Mesendoderm (in vitro differentiated cells): Measurements from ENCODE around the gene KIAA0753.
A peak's percentile ranks its signal among the peaks of the same experiment; 100 is the strongest.

Source experiments
- DNase-seq: peaks from one replicate; pipeline ENCODE4 v3.0.0; 2013
- H2AK5ac ChIP-seq: 2 replicates; pipeline ENCODE4 v1.6.1; 2013; ENCODE audit warnings: low read length, inconsistent platforms
- H2BK120ac ChIP-seq: 2 replicates; pipeline ENCODE4 v1.6.1; 2013; ENCODE audit warnings: low read depth, mild to moderate bottlenecking, low read length, moderate library complexity, mixed read lengths
- H2BK15ac ChIP-seq: replicated peaks from 2 replicates; pipeline ENCODE4 v1.6.1; 2013; ENCODE audit warnings: low read depth, mild to moderate bottlenecking, moderate library complexity
- H2BK5ac ChIP-seq: 2 replicates; pipeline ENCODE4 v1.6.1; 2013; ENCODE audit warnings: low read length, inconsistent platforms
- H3K18ac ChIP-seq: 2 replicates; pipeline ENCODE4 v1.6.1; 2013; ENCODE audit warnings: mild to moderate bottlenecking, low read length, mixed read lengths
- H3K23ac ChIP-seq: one replicate; pipeline ENCODE4 v1.6.1; 2013; ENCODE audit warnings: low read length
- H3K27ac ChIP-seq: 2 replicates; pipeline ENCODE4 v1.5.1; 2013; ENCODE audit warnings: low read depth, mild to moderate bottlenecking, inconsistent platforms, low read length, moderate library complexity
- H3K27me3 ChIP-seq: 2 replicates; pipeline ENCODE4 v1.6.1; 2013; ENCODE audit warnings: low read length, control low read depth, mild to moderate bottlenecking, inconsistent platforms; ENCODE audit not compliant: insufficient read depth, poor library complexity
- H3K36me3 ChIP-seq: 2 replicates; pipeline ENCODE4 v1.6.1; 2013; ENCODE audit warnings: low read length, inconsistent platforms; ENCODE audit not compliant: control insufficient read depth, insufficient read depth
- H3K4ac ChIP-seq: one replicate; pipeline ENCODE4 v1.6.1; 2013; ENCODE audit warnings: low read depth, mild to moderate bottlenecking, low read length, moderate library complexity
- H3K4me1 ChIP-seq: 2 replicates; pipeline ENCODE4 v1.6.1; 2013; ENCODE audit warnings: low read depth, low read length, inconsistent platforms; ENCODE audit not compliant: control insufficient read depth
- H3K4me2 ChIP-seq: 2 replicates; pipeline ENCODE4 v1.6.1; 2013; ENCODE audit warnings: low read length
- H3K4me3 ChIP-seq: 2 replicates; pipeline ENCODE4 v1.5.1; 2013; ENCODE audit warnings: mild to moderate bottlenecking, low read length
- H3K56ac ChIP-seq: one replicate; pipeline ENCODE4 v1.6.1; 2013; ENCODE audit warnings: low read length
- H3K79me1 ChIP-seq: 2 replicates; pipeline ENCODE4 v1.6.1; 2013; ENCODE audit warnings: low read length, inconsistent platforms
- H3K79me2 ChIP-seq: 2 replicates; pipeline ENCODE4 v1.6.1; 2013; ENCODE audit warnings: mild to moderate bottlenecking, low read length; ENCODE audit not compliant: control insufficient read depth, insufficient read depth
- H3K9ac ChIP-seq: 2 replicates; pipeline ENCODE4 v1.6.1; 2013; ENCODE audit warnings: low read length, inconsistent platforms
- H4K5ac ChIP-seq: one replicate; pipeline ENCODE4 v1.6.1; 2013; ENCODE audit warnings: low read length
- H4K8ac ChIP-seq: one replicate; pipeline ENCODE4 v1.6.1; 2013; ENCODE audit warnings: low read depth, mild to moderate bottlenecking, control low read depth, low read length, moderate library complexity
- WGBS: extraction: QIAGEN DNeasy Blood & Tissue Kit; methylation state at CpG from one replicate; pipeline ENCODE4 v1.1.7; 2013; ENCODE audit warnings: low lambda C conversion rate, missing lambda C conversion rate; ENCODE audit not compliant: insufficient coverage; ENCODE audit errors: extremely low coverage; 5-methylcytosine and 5-hydroxymethylcytosine counted together

Gene KIAA0753

GRCh38 chr17:6679241-6679640 is 38.7 kb upstream of the KIAA0753 start:
- Histone ChIP-seq H3K23ac (no peak overlapping the region), H3K27me3 (no peaks in the 10 kb centered on the region), H2BK15ac (no peak overlapping the region), H3K56ac (no peak overlapping the region), H3K4ac (no peak overlapping the region), H2AK5ac (no peak overlapping the region), H3K79me1 (no peaks in the 10 kb centered on the region), H2BK120ac (no peak overlapping the region), H4K5ac (no peak overlapping the region), H3K9ac (no peak overlapping the region), H3K4me2 (no peak overlapping the region), H2BK5ac (no peak overlapping the region), H3K79me2 (no peaks in the 10 kb centered on the region), H4K8ac (no peak overlapping the region), H3K18ac (no peak overlapping the region), H3K36me3 (no peaks in the 10 kb centered on the region), H3K4me3 (no peak overlapping the region), H3K27ac (no peak overlapping the region), H3K4me1 (peaks cover 4% of the 10 kb centered on the region)
- WGBS: no CpG with 5 or more reads among the region's 6 CpGs
- no peak for DNase-seq

- Histone ChIP-seq H2BK15ac (no peak overlapping the region), H3K23ac (no peak overlapping the region), H3K4me3 (no peak overlapping the region), H3K79me2 (no peaks in the 10 kb centered on the region), H3K18ac (no peak overlapping the region), H4K5ac (no peak overlapping the region), H2BK120ac (no peak overlapping the region), H3K4ac (no peak overlapping the region), H3K4me1 (no peaks in the 10 kb centered on the region), H3K4me2 (no peak overlapping the region), H2AK5ac (no peak overlapping the region), H3K9ac (no peak overlapping the region), H3K27me3 (no peaks in the 10 kb centered on the region), H3K79me1 (no peaks in the 10 kb centered on the region), H3K36me3 (no peaks in the 10 kb centered on the region), H3K56ac (no peak overlapping the region), H2BK5ac (no peak overlapping the region), H3K27ac (no peak overlapping the region), H4K8ac (no peak overlapping the region)
- WGBS: no CpG with 5 or more reads among the region's 7 CpGs
- no peak for DNase-seq
These were observed 37.4 kb upstream of the KIAA0753 start for GRCh38 chr17:6677946-6678345.

GRCh38 chr17:6677158-6677831 is 36.8 kb upstream of the KIAA0753 start:
- no peaks in the 10 kb centered on the region for H3K27me3 ChIP-seq
- H3K79me1 ChIP-seq: no peaks in the 10 kb centered on the region
- no peaks in the 10 kb centered on the region for H3K79me2 ChIP-seq
- no peak overlapping the region for H3K4me2 ChIP-seq
- H2AK5ac ChIP-seq: no peak overlapping the region
- H3K4me3 ChIP-seq: no peak overlapping the region
- H3K9ac ChIP-seq: no peak overlapping the region
- H3K23ac ChIP-seq: no peak overlapping the region
- H3K18ac ChIP-seq: no peak overlapping the region
- H4K5ac ChIP-seq: no peak overlapping the region
- no CpG with 5 or more reads among the region's 16 CpGs for WGBS
- H3K27ac ChIP-seq: no peak overlapping the region
- no peak overlapping the region for H3K4ac ChIP-seq
- H3K4me1 ChIP-seq: no peaks in the 10 kb centered on the region
- no peak overlapping the region for H2BK5ac ChIP-seq
- no peak overlapping the region for H2BK120ac ChIP-seq
- H3K36me3 ChIP-seq: no peaks in the 10 kb centered on the region
- DNase-seq: no peak
- no peak overlapping the region for H4K8ac ChIP-seq
- H3K56ac ChIP-seq: no peak overlapping the region
- H2BK15ac ChIP-seq: no peak overlapping the region

GRCh38 chr17:6676802-6677157 is 36.3 kb upstream of the KIAA0753 start:
- Histone ChIP-seq H3K4ac (no peak overlapping the region), H3K23ac (no peak overlapping the region), H3K79me2 (no peaks in the 10 kb centered on the region), H3K79me1 (no peaks in the 10 kb centered on the region), H3K27me3 (no peaks in the 10 kb centered on the region), H4K8ac (no peak overlapping the region), H3K56ac (no peak overlapping the region), H3K4me1 (no peaks in the 10 kb centered on the region), H3K18ac (no peak overlapping the region), H3K4me3 (no peak overlapping the region), H2BK5ac (no peak overlapping the region), H3K27ac (no peak overlapping the region), H2BK120ac (no peak overlapping the region), H3K4me2 (no peak overlapping the region), H2BK15ac (no peak overlapping the region), H3K36me3 (no peaks in the 10 kb centered on the region), H3K9ac (no peak overlapping the region), H2AK5ac (no peak overlapping the region), H4K5ac (no peak overlapping the region)
- WGBS: no CpG with 5 or more reads among the region's 6 CpGs
- DNase-seq: no peak

- Histone ChIP-seq H2BK5ac (no peak overlapping the region), H2BK120ac (no peak overlapping the region), H4K8ac (no peak overlapping the region), H3K4me1 (no peaks in the 10 kb centered on the region), H3K79me1 (no peaks in the 10 kb centered on the region), H3K4ac (no peak overlapping the region), H4K5ac (no peak overlapping the region), H3K4me2 (no peak overlapping the region), H3K36me3 (no peaks in the 10 kb centered on the region), H2BK15ac (no peak overlapping the region), H3K18ac (no peak overlapping the region), H3K27ac (no peak overlapping the region), H3K79me2 (no peaks in the 10 kb centered on the region), H3K4me3 (no peak overlapping the region), H3K9ac (no peak overlapping the region), H2AK5ac (no peak overlapping the region), H3K23ac (peak overlapping the region; percentile 9), H3K56ac (no peak overlapping the region), H3K27me3 (no peaks in the 10 kb centered on the region)
- DNase-seq: no peak
- WGBS: no CpG with 5 or more reads among the region's 11 CpGs
These were observed 34.8 kb upstream of the KIAA0753 start for GRCh38 chr17:6675201-6675825.

- H3K79me1 ChIP-seq: no peaks in the 10 kb centered on the region
- WGBS: no CpG with 5 or more reads among the region's 13 CpGs
- H3K36me3 ChIP-seq: no peaks in the 10 kb centered on the region
- H3K9ac ChIP-seq: no peak overlapping the region
- no peak overlapping the region for H3K56ac ChIP-seq
- H3K4me2 ChIP-seq: no peak overlapping the region
- no peaks in the 10 kb centered on the region for H3K79me2 ChIP-seq
- no peak overlapping the region for H3K4me3 ChIP-seq
- no peak overlapping the region for H2BK5ac ChIP-seq
- no peak overlapping the region for H3K4ac ChIP-seq
- no peak for DNase-seq
- H2BK120ac ChIP-seq: no peak overlapping the region
- no peaks in the 10 kb centered on the region for H3K27me3 ChIP-seq
- H3K18ac ChIP-seq: no peak overlapping the region
- no peaks in the 10 kb centered on the region for H3K4me1 ChIP-seq
- H3K27ac ChIP-seq: no peak overlapping the region
- no peak overlapping the region for H4K5ac ChIP-seq
- no peak overlapping the region for H2BK15ac ChIP-seq
- no peak overlapping the region for H2AK5ac ChIP-seq
- H4K8ac ChIP-seq: no peak overlapping the region
- H3K23ac ChIP-seq: no peak overlapping the region
These were observed 34.1 kb upstream of the KIAA0753 start for GRCh38 chr17:6674586-6674985.
